Activated CD8-positive, alpha-beta memory T cell treated with anti-CD3 and anti-CD28 coated beads, Interleukin-2, amount 50 U/mL, for 1 hour (primary cell): ENCODE data around the gene MUSK.
"Not testable (repeated sequence)": the region's sequence is repeated elsewhere in the genome, so short reads cannot be mapped to it uniquely, and the experiment has no call there.

Source experiments
- DNase-seq: peaks from one replicate; pipeline ENCODE4 v3.0.0-alpha.2; 2020; ENCODE audit errors: extremely low read depth

Gene MUSK

GRCh38 chr9:110762783-110763182 lies 94.2 kb downstream of the MUSK start:
- DNase-seq = no peak

- no peak for DNase-seq
Measured at GRCh38 chr9:110763568-110763967, 95.0 kb downstream of the MUSK start.

- no peak for DNase-seq
Measured at GRCh38 chr9:110764006-110764405, 95.4 kb downstream of the MUSK start.

GRCh38 chr9:110765926-110766325 lies 97.3 kb downstream of the MUSK start:
- DNase-seq = no peak

- DNase-seq = no peak
Measured at GRCh38 chr9:110767559-110768063, 99.0 kb downstream of the MUSK start.

GRCh38 chr9:110768886-110769285 lies 100.3 kb downstream of the MUSK start:
- DNase-seq = no peak

GRCh38 chr9:110769667-110770066 lies 101.1 kb downstream of the MUSK start:
- DNase-seq = no peak

GRCh38 chr9:110775724-110776123 lies 107.1 kb downstream of the MUSK start:
- DNase-seq = no peak

- no peak for DNase-seq
Measured at GRCh38 chr9:110776221-110776620, 107.6 kb downstream of the MUSK start.

GRCh38 chr9:110777196-110777875 lies 108.7 kb downstream of the MUSK start:
- DNase-seq = no peak

- no peak for DNase-seq
Measured at GRCh38 chr9:110777876-110778215, 109.3 kb downstream of the MUSK start.

- no peak for DNase-seq
Measured at GRCh38 chr9:110782701-110783100, 114.1 kb downstream of the MUSK start.

GRCh38 chr9:110784309-110784708 lies 115.7 kb downstream of the MUSK start:
- no peak for DNase-seq

GRCh38 chr9:110785166-110785565 lies 116.6 kb downstream of the MUSK start:
- DNase-seq = no peak

GRCh38 chr9:110788396-110788795 lies 119.8 kb downstream of the MUSK start:
- not testable (repeated sequence) for DNase-seq

- DNase-seq = no peak
Measured at GRCh38 chr9:110788871-110789270, 120.3 kb downstream of the MUSK start.

- no peak for DNase-seq
Measured at GRCh38 chr9:110797611-110798010, 129.0 kb downstream of the MUSK start.

GRCh38 chr9:110799396-110799795 lies 130.8 kb downstream of the MUSK start:
- no peak for DNase-seq

- no peak for DNase-seq
Measured at GRCh38 chr9:110801426-110801825, 132.8 kb downstream of the MUSK start.

GRCh38 chr9:110802416-110803035 lies 133.9 kb downstream of the MUSK start:
- no peak for DNase-seq

- no peak for DNase-seq
Measured at GRCh38 chr9:110807956-110808598, 139.5 kb downstream of the MUSK start.

- no peak for DNase-seq
Measured at GRCh38 chr9:110808599-110808980, 140.0 kb downstream of the MUSK start.

- no peak for DNase-seq
Measured at GRCh38 chr9:110809038-110809595, 140.5 kb downstream of the MUSK start.
